ENCODE measurements around the gene TGFBR2. TPM values are rescaled to one million over a fixed set of nuclear protein-coding genes. Genes with fewer than 3 reads are reported as not detected.

The TGFBR2 gene
- total RNA-seq, 1 donor from 2014 or later, result 329 TPM

DNA sequence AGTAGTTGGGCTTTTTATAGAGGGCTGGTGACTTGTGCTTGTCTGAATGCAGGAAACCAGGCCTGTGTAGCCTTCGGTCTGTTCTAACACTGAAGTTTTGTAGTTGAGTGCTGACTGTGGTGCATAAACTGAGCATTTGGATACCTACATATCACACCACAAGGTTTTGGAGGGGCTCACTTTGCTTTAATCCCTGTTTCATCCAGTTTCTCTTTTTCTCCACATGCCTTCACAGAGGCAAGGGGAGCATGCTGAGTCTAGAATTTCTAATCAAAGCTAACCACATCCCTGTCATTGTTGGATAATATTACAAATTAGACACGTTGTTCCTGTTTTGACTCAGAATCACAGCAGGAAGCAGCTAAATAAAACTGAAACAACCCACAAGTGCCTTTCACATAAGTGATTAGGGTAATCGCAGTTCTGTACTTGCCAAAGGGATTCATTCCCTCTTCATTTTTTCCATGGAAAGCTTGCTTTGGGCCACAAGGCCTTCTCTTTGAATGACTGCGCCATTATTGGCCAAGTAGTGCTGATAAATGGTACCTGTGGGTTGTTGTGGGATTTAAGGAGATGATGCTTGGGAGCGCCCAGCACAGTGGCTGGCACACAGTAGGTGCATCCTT is 48.9 kb downstream of the TGFBR2 start:
- H3K27ac ChIP-seq, result peak overlapping the region; percentile 44
- TF ChIP-seq, protein P1, sequence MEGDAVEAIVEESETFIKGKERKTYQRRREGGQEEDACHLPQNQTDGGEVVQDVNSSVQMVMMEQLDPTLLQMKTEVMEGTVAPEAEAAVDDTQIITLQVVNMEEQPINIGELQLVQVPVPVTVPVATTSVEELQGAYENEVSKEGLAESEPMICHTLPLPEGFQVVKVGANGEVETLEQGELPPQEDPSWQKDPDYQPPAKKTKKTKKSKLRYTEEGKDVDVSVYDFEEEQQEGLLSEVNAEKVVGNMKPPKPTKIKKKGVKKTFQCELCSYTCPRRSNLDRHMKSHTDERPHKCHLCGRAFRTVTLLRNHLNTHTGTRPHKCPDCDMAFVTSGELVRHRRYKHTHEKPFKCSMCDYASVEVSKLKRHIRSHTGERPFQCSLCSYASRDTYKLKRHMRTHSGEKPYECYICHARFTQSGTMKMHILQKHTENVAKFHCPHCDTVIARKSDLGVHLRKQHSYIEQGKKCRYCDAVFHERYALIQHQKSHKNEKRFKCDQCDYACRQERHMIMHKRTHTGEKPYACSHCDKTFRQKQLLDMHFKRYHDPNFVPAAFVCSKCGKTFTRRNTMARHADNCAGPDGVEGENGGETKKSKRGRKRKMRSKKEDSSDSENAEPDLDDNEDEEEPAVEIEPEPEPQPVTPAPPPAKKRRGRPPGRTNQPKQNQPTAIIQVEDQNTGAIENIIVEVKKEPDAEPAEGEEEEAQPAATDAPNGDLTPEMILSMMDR (IDR thresholded peaks at IDR 0.05), result no peak
- H3K4me1 ChIP-seq, result peaks cover 66% of the 10 kb centered on the region
- H3K4me3 ChIP-seq, result no peak overlapping the region
- H3K9me3 ChIP-seq, result no peaks in the 10 kb centered on the region
- H3K27me3 ChIP-seq, result no peaks in the 10 kb centered on the region
- ATAC-seq, result peak; percentile 63
- DNase-seq, result no peak
- intact Hi-C loops (cut with DNase I), result no loop called here
- H3K36me3 ChIP-seq, result peaks cover 82% of the 10 kb centered on the region

DNA sequence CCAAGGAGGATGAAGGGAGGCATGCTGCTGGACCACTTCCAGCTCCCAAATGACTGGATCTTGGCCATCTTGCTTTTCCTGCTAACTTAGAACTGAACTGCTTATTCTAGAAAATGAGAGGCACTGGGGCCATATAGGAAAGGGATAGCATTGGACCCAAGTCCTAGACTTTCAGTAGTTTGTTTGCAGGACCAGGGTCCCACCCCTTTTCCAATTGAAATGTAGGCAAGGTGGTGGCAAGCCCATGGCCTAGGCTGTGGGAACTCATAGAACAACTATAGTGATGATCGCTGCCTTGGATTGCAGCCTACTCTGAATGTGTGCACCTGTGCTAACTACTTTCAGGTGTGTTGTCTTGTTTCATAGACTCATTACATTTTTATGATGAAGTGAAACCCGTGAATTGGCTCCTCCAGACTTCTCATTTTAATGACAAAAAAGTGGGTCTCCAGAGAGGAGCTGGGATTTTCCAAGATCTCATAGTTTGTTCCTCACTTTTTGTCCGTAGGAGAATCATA is 50.3 kb downstream of the TGFBR2 start:
- Histone ChIP-seq H3K4me1 (peaks cover 74% of the 10 kb centered on the region), H3K27me3 (no peaks in the 10 kb centered on the region), H3K4me3 (no peak overlapping the region), H3K27ac (peak overlapping the region; percentile 26), H3K36me3 (peaks cover 82% of the 10 kb centered on the region), H3K9me3 (no peaks in the 10 kb centered on the region)
- DNase-seq (no peak), ATAC-seq (no peak)
- intact Hi-C loops (cut with DNase I), result no loop called here
- TF ChIP-seq, protein P1 (IDR thresholded peaks at IDR 0.05), result no peak

DNA sequence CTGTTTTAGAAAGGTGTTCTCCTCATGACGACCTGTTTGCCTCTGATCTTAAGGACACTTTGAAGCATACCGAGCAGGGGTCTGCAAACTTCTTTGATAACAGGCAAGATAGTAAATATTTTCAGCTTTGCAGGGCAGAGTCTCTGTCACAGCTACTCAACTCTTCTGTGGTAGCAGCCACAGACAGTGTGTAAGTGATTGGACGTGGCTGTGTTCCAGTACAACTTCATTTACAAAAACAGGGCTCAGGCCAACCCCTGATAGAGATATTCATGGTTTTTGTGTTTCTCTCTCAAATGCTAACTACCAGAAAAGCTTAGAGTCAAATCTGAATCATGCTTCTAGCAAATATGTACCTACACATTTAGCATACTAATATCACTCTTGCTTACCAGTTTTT is 51.5 kb downstream of the TGFBR2 start:
- Histone ChIP-seq H3K9me3 (no peaks in the 10 kb centered on the region), H3K4me1 (peaks cover 76% of the 10 kb centered on the region), H3K27me3 (no peaks in the 10 kb centered on the region), H3K36me3 (peaks cover 80% of the 10 kb centered on the region), H3K4me3 (no peak overlapping the region), H3K27ac (peak overlapping the region; percentile 39)
- intact Hi-C loops (cut with DNase I), result no loop called here
- TF ChIP-seq, protein P1 (IDR thresholded peaks at IDR 0.05), result no peak
- DNase-seq (no peak), ATAC-seq (no peak)

DNA sequence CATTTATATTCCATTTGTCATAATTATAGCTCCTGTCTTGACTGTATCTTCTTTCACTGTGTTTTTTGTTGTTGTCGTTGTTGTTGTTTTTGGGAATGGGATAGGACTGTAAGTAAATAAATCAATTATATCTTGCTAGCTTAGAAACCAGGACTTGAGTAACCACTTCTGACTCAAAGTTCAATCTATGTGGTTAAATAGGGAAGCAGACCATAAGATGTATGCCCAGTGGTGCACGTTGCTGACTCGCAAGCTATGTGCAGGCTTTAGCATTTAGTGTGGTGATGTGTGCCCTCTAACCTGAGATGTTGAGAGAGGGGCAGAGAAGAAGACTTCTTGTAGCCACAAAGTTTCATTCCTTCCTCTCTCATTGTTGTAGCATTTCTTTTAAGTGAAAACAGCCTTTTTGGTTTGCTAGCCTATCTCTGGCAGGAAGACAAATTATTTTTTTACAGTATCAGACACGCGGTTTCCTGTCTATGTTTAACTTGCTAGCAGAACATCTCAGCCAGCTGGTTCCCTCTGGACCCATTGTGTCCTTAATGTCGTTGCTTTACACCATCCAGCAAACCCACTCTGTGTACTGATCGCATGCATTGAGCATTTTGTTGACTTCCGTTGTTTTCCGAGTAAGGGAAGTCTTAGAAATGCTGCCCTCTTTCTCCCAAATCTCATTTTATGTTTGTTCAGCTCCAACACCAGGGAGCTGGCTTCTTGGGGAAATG is 52.1 kb downstream of the TGFBR2 start:
- peaks cover 82% of the 10 kb centered on the region for H3K4me1 ChIP-seq
- no peaks in the 10 kb centered on the region for H3K27me3 ChIP-seq
- no peak for DNase-seq
- ATAC-seq, result peak; percentile 77
- H3K27ac ChIP-seq, result peak overlapping the region; percentile 39
- H3K36me3 ChIP-seq, result peaks cover 77% of the 10 kb centered on the region
- H3K9me3 ChIP-seq, result no peaks in the 10 kb centered on the region
- TF ChIP-seq, protein P1 (IDR thresholded peaks at IDR 0.05), result no peak
- intact Hi-C loops (cut with DNase I), result no loop called here
- no peak overlapping the region for H3K4me3 ChIP-seq

DNA sequence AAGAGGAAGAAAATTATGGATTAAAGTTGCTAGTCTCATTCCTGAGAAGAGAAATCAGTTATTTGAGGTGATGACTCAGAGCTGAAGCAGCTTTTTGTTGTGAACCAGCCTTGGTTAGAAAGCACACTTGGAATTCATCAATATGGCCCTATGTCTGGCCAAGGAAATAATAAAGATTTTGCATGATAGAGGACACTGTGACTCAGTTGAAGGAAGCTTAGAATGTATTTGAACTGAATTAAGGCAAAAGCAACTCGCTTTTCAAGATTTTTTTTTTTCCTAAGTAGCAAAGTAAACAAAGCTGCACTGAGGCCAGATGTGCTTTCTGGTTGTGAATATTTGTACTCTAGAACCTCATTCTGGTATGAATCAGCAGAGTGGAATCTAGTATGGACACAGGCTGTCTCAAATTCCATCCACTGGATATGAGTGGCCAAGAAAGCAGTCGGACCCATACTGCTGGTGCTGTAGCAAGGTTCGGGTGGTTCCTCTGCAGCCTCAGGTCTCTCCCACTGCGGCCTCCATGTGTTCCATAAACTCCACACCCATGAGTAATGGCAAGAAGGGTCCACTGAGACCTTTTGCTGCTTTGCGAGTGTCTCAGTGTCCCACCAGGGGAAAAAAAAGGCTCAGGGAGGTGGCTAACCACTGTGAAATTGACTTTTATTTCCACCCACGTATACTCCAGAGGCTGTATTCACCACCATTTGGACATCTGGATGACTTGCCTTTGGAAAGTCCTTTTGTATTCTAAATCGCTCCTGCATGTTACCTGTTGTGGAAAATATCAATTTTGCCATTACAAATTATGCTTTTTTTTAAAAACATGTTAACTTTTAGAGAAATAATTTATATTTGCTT is 53.1 kb downstream of the TGFBR2 start:
- DNase-seq (no peak), ATAC-seq (peak; percentile 45)
- intact Hi-C loops (cut with DNase I), result no loop called here
- Histone ChIP-seq H3K4me3 (no peak overlapping the region), H3K4me1 (peaks cover 83% of the 10 kb centered on the region), H3K36me3 (peaks cover 67% of the 10 kb centered on the region), H3K27ac (peak overlapping the region; percentile 39), H3K27me3 (no peaks in the 10 kb centered on the region), H3K9me3 (no peaks in the 10 kb centered on the region)
- TF ChIP-seq, protein P1 (IDR thresholded peaks at IDR 0.05), result no peak

Measured in upper lobe of right lung (tissue), 1 donor.